Astrocyte (in vitro differentiated cells and primary cell): Measurements from ENCODE around the gene CCDC9. TPM values are rescaled to one million over a fixed set of nuclear protein-coding genes. Genes with fewer than 3 reads are reported as not detected.

Experiments
- DNase-seq: peaks from one replicate; pipeline ENCODE4 v3.0.0-alpha.2; 2010; ENCODE audit warnings: low read depth
- FAIRE-seq: peaks from 2 replicates; lab custom pipeline; 2011; peaks lifted over from hg19 to GRCh38; lab: Jason Lieb, UNC
- H2AFZ ChIP-seq: 2 replicates; pipeline ENCODE4 v1.6.0; 2012; ENCODE audit warnings: low read depth, low read length, inconsistent platforms
- H3K27ac ChIP-seq: 2 replicates; pipeline ENCODE4 v1.5.1; 2011; ENCODE audit warnings: low read depth, low read length, inconsistent platforms
- H3K27me3 ChIP-seq: 2 replicates; pipeline ENCODE4 v1.6.0; 2011; ENCODE audit warnings: low read length, inconsistent platforms; ENCODE audit not compliant: insufficient read depth
- H3K36me3 ChIP-seq: 2 replicates; pipeline ENCODE4 v1.5.1; 2011; ENCODE audit warnings: low read length, inconsistent platforms; ENCODE audit not compliant: insufficient read depth
- H3K4me1 ChIP-seq: 2 replicates; pipeline ENCODE4 v1.5.1; 2011; ENCODE audit warnings: low read length, inconsistent platforms; ENCODE audit not compliant: insufficient read depth
- H3K4me2 ChIP-seq: 2 replicates; pipeline ENCODE4 v1.6.0; 2012; ENCODE audit warnings: low read length, inconsistent platforms
- H3K4me3 ChIP-seq: 2 replicates; pipeline ENCODE4 v1.5.1; 2011; ENCODE audit warnings: low read depth, mild to moderate bottlenecking, low read length, inconsistent platforms; ENCODE audit not compliant: insufficient read depth
- H3K79me2 ChIP-seq: 2 replicates; pipeline ENCODE4 v1.6.0; 2012; ENCODE audit warnings: mild to moderate bottlenecking, low read length, inconsistent platforms; ENCODE audit not compliant: insufficient read depth
- H3K9ac ChIP-seq: 2 replicates; pipeline ENCODE4 v1.6.0; 2012; ENCODE audit warnings: mild to moderate bottlenecking, low read length, inconsistent platforms
- H3K9me3 ChIP-seq: 2 replicates; pipeline ENCODE4 v1.5.1; 2012; ENCODE audit warnings: low read depth, mild to moderate bottlenecking, low read length, inconsistent platforms; ENCODE audit not compliant: insufficient read depth
- H4K20me1 ChIP-seq: 2 replicates; pipeline ENCODE4 v1.6.0; 2012; ENCODE audit warnings: low read length, inconsistent platforms; ENCODE audit not compliant: insufficient read depth
- H3K27ac Mint-ChIP-seq: one replicate; pipeline ENCODE4 v1.8.0; 2021; ENCODE audit warnings: mild to moderate bottlenecking, mixed read lengths; ENCODE audit not compliant: unreplicated experiment
- H3K27me3 Mint-ChIP-seq: one replicate; pipeline ENCODE4 v1.8.0; 2021; ENCODE audit warnings: low read depth, mixed read lengths; ENCODE audit not compliant: unreplicated experiment
- H3K36me3 Mint-ChIP-seq: one replicate; pipeline ENCODE4 v1.8.0; 2021; ENCODE audit warnings: low read depth, mixed read lengths; ENCODE audit not compliant: unreplicated experiment
- H3K4me1 Mint-ChIP-seq: one replicate; pipeline ENCODE4 v1.8.0; 2021; ENCODE audit warnings: low read depth, mixed read lengths; ENCODE audit not compliant: unreplicated experiment
- H3K4me3 Mint-ChIP-seq: one replicate; pipeline ENCODE4 v1.8.0; 2021; ENCODE audit warnings: mild to moderate bottlenecking, moderate library complexity, mixed read lengths; ENCODE audit not compliant: unreplicated experiment
- H3K9me3 Mint-ChIP-seq: one replicate; pipeline ENCODE4 v1.8.0; 2021; ENCODE audit warnings: mild to moderate bottlenecking, mixed read lengths; ENCODE audit not compliant: unreplicated experiment
- EZH2 ChIP-seq: IDR thresholded peaks from 2 replicates; pipeline ENCODE4 v1.6.1; 2012; ENCODE audit warnings: mild to moderate bottlenecking, low read length, inconsistent platforms; ENCODE audit not compliant: insufficient read depth
- total RNA-seq: library from RNA; stranded (reverse); gene quantifications from 2 replicates; pipeline ENCODE4 v1.2.1, GENCODE V29; 2021
- TF ChIP-seq, protein P1 (sequence below): IDR thresholded peaks from 2 replicates; pipeline ENCODE4 v1.5.1; 2011; ENCODE audit warnings: low read depth, mild to moderate bottlenecking, inconsistent platforms, low read length, moderate library complexity; ENCODE audit not compliant: insufficient read depth

The CCDC9 gene
- total RNA-seq, 1 donor from 2014 or later = 44.6 TPM

- no peak overlapping the region for H3K4me2 ChIP-seq
- H3K79me2 ChIP-seq = peaks cover 20% of the 10 kb centered on the region
- H3K4me1 Mint-ChIP-seq = peaks cover 6% of the 10 kb centered on the region
- no peaks in the 10 kb centered on the region for H3K9me3 Mint-ChIP-seq
- H2AFZ ChIP-seq = no peak overlapping the region
- no peaks in the 10 kb centered on the region for H3K27me3 ChIP-seq
- H3K9ac ChIP-seq = no peak overlapping the region
- no peak overlapping the region for H3K27ac ChIP-seq
- no peak overlapping the region for H3K4me3 Mint-ChIP-seq
- DNase-seq (no peak), FAIRE-seq (no peak)
- peaks cover 15% of the 10 kb centered on the region for H3K36me3 ChIP-seq
- no peak overlapping the region for H3K4me3 ChIP-seq
- H3K4me1 ChIP-seq = peaks cover 5% of the 10 kb centered on the region
- TF ChIP-seq EZH2 = no peak
- TF ChIP-seq, protein P1, sequence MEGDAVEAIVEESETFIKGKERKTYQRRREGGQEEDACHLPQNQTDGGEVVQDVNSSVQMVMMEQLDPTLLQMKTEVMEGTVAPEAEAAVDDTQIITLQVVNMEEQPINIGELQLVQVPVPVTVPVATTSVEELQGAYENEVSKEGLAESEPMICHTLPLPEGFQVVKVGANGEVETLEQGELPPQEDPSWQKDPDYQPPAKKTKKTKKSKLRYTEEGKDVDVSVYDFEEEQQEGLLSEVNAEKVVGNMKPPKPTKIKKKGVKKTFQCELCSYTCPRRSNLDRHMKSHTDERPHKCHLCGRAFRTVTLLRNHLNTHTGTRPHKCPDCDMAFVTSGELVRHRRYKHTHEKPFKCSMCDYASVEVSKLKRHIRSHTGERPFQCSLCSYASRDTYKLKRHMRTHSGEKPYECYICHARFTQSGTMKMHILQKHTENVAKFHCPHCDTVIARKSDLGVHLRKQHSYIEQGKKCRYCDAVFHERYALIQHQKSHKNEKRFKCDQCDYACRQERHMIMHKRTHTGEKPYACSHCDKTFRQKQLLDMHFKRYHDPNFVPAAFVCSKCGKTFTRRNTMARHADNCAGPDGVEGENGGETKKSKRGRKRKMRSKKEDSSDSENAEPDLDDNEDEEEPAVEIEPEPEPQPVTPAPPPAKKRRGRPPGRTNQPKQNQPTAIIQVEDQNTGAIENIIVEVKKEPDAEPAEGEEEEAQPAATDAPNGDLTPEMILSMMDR = no peak
- H3K9me3 ChIP-seq = no peaks in the 10 kb centered on the region
- H4K20me1 ChIP-seq = peaks cover 34% of the 10 kb centered on the region
- H3K27ac Mint-ChIP-seq = no peak overlapping the region
- no peaks in the 10 kb centered on the region for H3K27me3 Mint-ChIP-seq
- H3K36me3 Mint-ChIP-seq = peaks cover 29% of the 10 kb centered on the region
Measured at GRCh38 chr19:47268028-47268427, 11.7 kb downstream of the CCDC9 start.

GRCh38 chr19:47269596-47269995 lies 13.3 kb downstream of the CCDC9 start:
- H3K36me3 Mint-ChIP-seq = peaks cover 27% of the 10 kb centered on the region
- peaks cover 12% of the 10 kb centered on the region for H3K36me3 ChIP-seq

GRCh38 chr19:47270408-47270807 lies 14.1 kb downstream of the CCDC9 start:
- TF ChIP-seq, protein P1 = no peak
- no peak for TF ChIP-seq EZH2
- Mint-ChIP-seq H3K4me1 (peaks cover 7% of the 10 kb centered on the region), H3K36me3 (peaks cover 25% of the 10 kb centered on the region), H3K27ac (no peak overlapping the region), H3K4me3 (no peak overlapping the region), H3K9me3 (no peaks in the 10 kb centered on the region), H3K27me3 (no peaks in the 10 kb centered on the region)
- H2AFZ ChIP-seq = no peak overlapping the region
- DNase-seq (no peak), FAIRE-seq (no peak)
- peaks cover 12% of the 10 kb centered on the region for H3K79me2 ChIP-seq
- H3K4me3 ChIP-seq = no peak overlapping the region
- peaks cover 4% of the 10 kb centered on the region for H3K36me3 ChIP-seq
- no peaks in the 10 kb centered on the region for H3K9me3 ChIP-seq
- H3K27me3 ChIP-seq = no peaks in the 10 kb centered on the region
- H4K20me1 ChIP-seq = peaks cover 30% of the 10 kb centered on the region
- no peak overlapping the region for H3K27ac ChIP-seq
- H3K4me2 ChIP-seq = no peak overlapping the region
- no peak overlapping the region for H3K9ac ChIP-seq
- peaks cover 16% of the 10 kb centered on the region for H3K4me1 ChIP-seq

More at GRCh38 chr19:47269596-47269995, 13.3 kb downstream of the CCDC9 start:
- Histone ChIP-seq H3K4me2 (no peak overlapping the region), H3K79me2 (peaks cover 15% of the 10 kb centered on the region), H3K27ac (no peak overlapping the region), H3K9me3 (no peaks in the 10 kb centered on the region), H3K4me3 (no peak overlapping the region), H3K27me3 (no peaks in the 10 kb centered on the region), H4K20me1 (peaks cover 27% of the 10 kb centered on the region), H3K4me1 (peaks cover 10% of the 10 kb centered on the region), H2AFZ (no peak overlapping the region), H3K9ac (no peak overlapping the region)
- Mint-ChIP-seq H3K4me1 (peaks cover 6% of the 10 kb centered on the region), H3K4me3 (no peak overlapping the region), H3K9me3 (no peaks in the 10 kb centered on the region), H3K27me3 (no peaks in the 10 kb centered on the region), H3K27ac (no peak overlapping the region)
- FAIRE-seq (no peak), DNase-seq (no peak)
- TF ChIP-seq EZH2 = no peak
- TF ChIP-seq, protein P1 = no peak
